B cell (primary cell): ENCODE data around the gene CTDP1. TPM values are rescaled to one million over a fixed set of nuclear protein-coding genes. Genes with fewer than 3 reads are reported as not detected.

Source experiments
- ATAC-seq: fragments of 200-7000 bp; cut with Tn5 transposase; one replicate; pipeline ENCODE4 v1.10.0; 2021; ENCODE audit warnings: low read depth, mild to moderate bottlenecking, moderate number of reproducible peaks, moderate library complexity
- CTCF ChIA-PET: fragments of 350-600 bp; sonication (Branson Sonifier 250); formaldehyde crosslinking; loops from one replicate; lab custom pipeline; 2021; ENCODE audit warnings: antibody characterized with exemption, inconsistent platforms; lab: Charles Lee
- POLR2A ChIA-PET: fragments of 350-600 bp; sonication (Branson Sonifier 250); formaldehyde crosslinking; loops from one replicate; lab custom pipeline; 2021; ENCODE audit warnings: antibody characterized with exemption; lab: Charles Lee
- DNase-seq: peaks from one replicate; pipeline ENCODE4 v3.0.0; 2013
- H2AFZ ChIP-seq: 2 replicates; pipeline ENCODE4 v1.6.1; 2012; ENCODE audit warnings: mild to moderate bottlenecking, low read depth, low read length; ENCODE audit not compliant: insufficient read depth, poor library complexity, severe bottlenecking
- H3K27ac ChIP-seq, 2 donors: 1 replicate in 1 of 2; 2 replicates in 1 of 2; pipeline ENCODE4 v1.5.1; 2012 to 2013; ENCODE audit warnings: low read length in 2 of 2, mild to moderate bottlenecking in 2 of 2, moderate library complexity in 1 of 2
- H3K27me3 ChIP-seq, 4 experiments: fragments of 200-600 bp in 1 of 4; sonication (generic) in 1 of 4; replicated peaks in 1 of 4; 1 replicate in 2 of 4; 2 replicates in 2 of 4; pipeline versions ENCODE4 v1.6.1 to v1.7.0; 2013 to 2016; ENCODE audit warnings: low read length in 3 of 4, mild to moderate bottlenecking in 2 of 4, mixed read lengths in 1 of 4, moderate library complexity in 1 of 4; ENCODE audit not compliant: insufficient read depth in 4 of 4, control insufficient read depth in 3 of 4; ENCODE audit errors: control extremely low read depth in 1 of 4
- H3K36me3 ChIP-seq, 2 experiments: replicated peaks in 1 of 2; 1 replicate in 1 of 2; 2 replicates in 1 of 2; pipeline versions ENCODE4 v1.6.1 to v1.7.1; 2013; ENCODE audit warnings: low read length in 1 of 2; ENCODE audit not compliant: insufficient read depth in 2 of 2, control insufficient read depth in 1 of 2; ENCODE audit errors: control extremely low read depth in 1 of 2, extremely low read depth in 1 of 2
- H3K4me1 ChIP-seq, 2 donors: fragments of 200-600 bp in 1 of 2; sonication (generic) in 1 of 2; 1 replicate in 1 of 2; 2 replicates in 1 of 2; pipeline versions ENCODE4 v1.5.1 to v1.6.1; 2013 to 2017; ENCODE audit warnings: low read length in 2 of 2; ENCODE audit not compliant: control insufficient read depth in 2 of 2, insufficient read depth in 2 of 2
- H3K4me2 ChIP-seq: replicated peaks from 2 replicates; pipeline ENCODE3; 2012; ENCODE audit warnings: mild to moderate bottlenecking, low read depth, low read length; ENCODE audit not compliant: poor library complexity, severe bottlenecking
- H3K4me3 ChIP-seq, 5 experiments: fragments of 200-600 bp in 1 of 5; sonication (generic) in 1 of 5; 1 replicate in 3 of 5; 2 replicates in 2 of 5; pipeline versions ENCODE4 v1.5.1 to v1.7.0; 2011 to 2016; ENCODE audit warnings: low read length in 4 of 5, mild to moderate bottlenecking in 4 of 5, low read depth in 2 of 5, control low read depth in 1 of 5, moderate library complexity in 1 of 5; ENCODE audit not compliant: insufficient read depth in 1 of 5; ENCODE audit errors: control extremely low read depth in 1 of 5, extremely low read depth in 1 of 5
- H3K79me2 ChIP-seq: fragments of 200-600 bp; sonication (generic); one replicate; pipeline ENCODE4 v1.6.0; 2016; ENCODE audit warnings: low read length; ENCODE audit not compliant: control insufficient read depth, insufficient read depth
- H3K9ac ChIP-seq: fragments of 200-600 bp; sonication (generic); 2 replicates; pipeline ENCODE4 v1.6.1; 2017; ENCODE audit warnings: mild to moderate bottlenecking, low read length, moderate library complexity
- H3K9me3 ChIP-seq, 3 donors: one replicate each; pipeline versions ENCODE4 v1.6.1 to v1.7.1; 2013; ENCODE audit warnings: low read length in 2 of 3; ENCODE audit not compliant: control insufficient read depth in 2 of 3, insufficient read depth in 1 of 3; ENCODE audit errors: control extremely low read depth in 1 of 3
- H4K20me1 ChIP-seq: 2 replicates; pipeline ENCODE4 v1.6.0; 2012; ENCODE audit warnings: mild to moderate bottlenecking, low read length; ENCODE audit not compliant: insufficient read depth, control insufficient read depth, poor library complexity, severe bottlenecking
- H3K27ac Mint-ChIP-seq: one replicate; pipeline ENCODE4 v1.8.0; 2021; ENCODE audit warnings: mixed read lengths
- H3K27me3 Mint-ChIP-seq: one replicate; pipeline ENCODE4 v1.8.0; 2021; ENCODE audit warnings: mixed read lengths
- H3K4me1 Mint-ChIP-seq: one replicate; pipeline ENCODE4 v1.8.0; 2021; ENCODE audit warnings: mixed read lengths
- H3K4me3 Mint-ChIP-seq: one replicate; pipeline ENCODE4 v1.8.0; 2021; ENCODE audit warnings: mixed read lengths
- H3K9me3 Mint-ChIP-seq: one replicate; pipeline ENCODE4 v1.8.0; 2022; ENCODE audit warnings: mixed read lengths; ENCODE audit not compliant: insufficient read depth
- CTCF ChIP-seq: fragments of 200-600 bp; IDR thresholded peaks from one replicate; pipeline ENCODE4 v1.8.0; 2022; ENCODE audit warnings: antibody characterized with exemption, mild to moderate bottlenecking
- EZH2 ChIP-seq: IDR thresholded peaks from 2 replicates; pipeline ENCODE4 v1.6.1; 2012; ENCODE audit warnings: borderline replicate concordance, low read depth, mild to moderate bottlenecking, moderate library complexity, low read length; ENCODE audit not compliant: insufficient read depth, poor library complexity, severe bottlenecking
- WGBS: methylation state at CpG from one replicate; pipeline ENCODE4 v1.1.5; 2013; ENCODE audit warnings: missing lambda C conversion rate; ENCODE audit not compliant: insufficient coverage; 5-methylcytosine and 5-hydroxymethylcytosine counted together
- intact Hi-C: fragments of 100-400 bp; cut with micrococcal nuclease; formaldehyde crosslinking; loops from one replicate; pipeline ENCODE4 v1.10.0; 2022
- polyA plus RNA-seq: library from polyadenylated mRNA; depleted of rRNA; stranded (reverse); fragments of >200 nt; gene quantifications from 2 replicates; pipeline ENCODE4 v1.2.3, GENCODE V29; 2012
- total RNA-seq, 2 donors: library from RNA; stranded (reverse); fragments of 120-200 nt in 1 of 2; gene quantifications; 1 replicate in 1 of 2; 2 replicates in 1 of 2; pipeline versions ENCODE4 v1.2.3 to v1.2.4, GENCODE V29; 2013 to 2022

Gene CTDP1
- total and polyA plus RNA-seq, 2 donors (not counting 1 experiment from before 2014, with no cell fraction given) = 14.3 to 33.3 TPM

DNA sequence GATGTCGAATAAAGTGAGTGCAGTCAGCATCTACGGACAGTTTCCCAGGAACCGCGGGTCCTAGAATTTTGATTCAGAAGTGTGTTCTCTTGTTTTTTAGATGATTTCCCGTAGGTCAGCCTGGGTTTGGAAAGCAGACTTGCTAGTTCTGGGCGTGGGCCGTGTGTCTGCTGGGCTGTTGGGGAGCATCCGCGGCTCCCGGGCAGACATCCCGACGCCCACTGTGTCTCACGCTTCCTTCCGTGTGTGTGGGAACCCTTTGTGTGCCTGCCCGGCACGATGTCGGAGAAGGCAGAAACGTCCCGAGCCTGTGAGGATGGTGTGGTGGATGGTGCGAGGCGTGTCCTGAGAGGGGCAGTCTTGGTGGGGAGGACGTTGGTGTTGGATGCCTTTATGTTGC lies 18.4 kb downstream of the CTDP1 start:
- Histone ChIP-seq H4K20me1 (peaks cover 65% of the 10 kb centered on the region), H2AFZ (no peak overlapping the region), H3K9ac (no peak overlapping the region), H3K4me2 (no peak overlapping the region), H3K79me2 (peaks cover 76% of the 10 kb centered on the region), H3K4me3 (no peak overlapping the region), H3K27ac (no peak overlapping the region), H3K27me3 (no peaks in the 10 kb centered on the region), H3K9me3 (no peaks in the 10 kb centered on the region), H3K4me1 (no peaks in the 10 kb centered on the region), H3K36me3 (peaks cover 0 to 61% of the 10 kb centered on the region in 2 experiments)
- no peak overlapping the region for H3K27ac Mint-ChIP-seq
- WGBS = over 99% methylated on average over 22 of the region's 22 CpGs
- ATAC-seq = no peak
- ChIA-PET POLR2A (no interaction called here), CTCF (no interaction called here)
- no peak for DNase-seq
- no peaks in the 10 kb centered on the region for H3K27me3 Mint-ChIP-seq
- H3K4me3 Mint-ChIP-seq = no peak overlapping the region
- peaks cover 1% of the 10 kb centered on the region for H3K4me1 Mint-ChIP-seq
- intact Hi-C loops = no loop called here
- H3K9me3 Mint-ChIP-seq = no peaks in the 10 kb centered on the region
- TF ChIP-seq EZH2 (no peak), CTCF (no peak)

DNA sequence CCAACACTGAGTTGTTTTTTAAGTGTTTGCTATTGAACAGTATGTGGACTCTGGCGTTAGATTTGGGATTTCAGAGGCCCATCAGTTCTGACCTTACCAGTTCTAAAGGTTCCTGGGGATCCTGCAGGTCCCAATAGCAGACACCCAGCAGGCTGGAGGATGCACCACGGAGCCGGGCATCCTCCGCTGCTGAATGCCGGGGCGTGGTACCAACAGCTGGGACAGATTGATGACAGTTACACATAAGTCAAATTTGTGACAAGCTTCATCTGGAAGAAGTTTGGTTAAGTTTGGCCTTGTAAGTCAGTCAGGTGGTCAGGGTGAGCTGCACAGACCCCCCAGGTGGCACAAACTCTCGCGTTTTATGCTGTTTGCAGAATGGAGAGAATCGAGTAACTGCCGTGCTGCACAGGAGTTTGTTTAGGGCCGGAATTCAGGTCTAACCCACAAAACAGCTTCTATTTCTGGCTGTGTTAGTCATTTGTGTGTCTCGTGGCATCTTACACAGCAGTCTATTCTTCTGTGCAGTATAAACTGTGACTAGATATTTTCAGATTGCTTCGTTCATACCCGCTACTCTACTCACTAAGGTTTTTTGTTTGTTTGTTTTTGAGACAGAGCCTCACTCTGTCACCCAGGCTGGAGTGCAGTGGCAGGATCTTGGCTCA lies 19.2 kb downstream of the CTDP1 start:
- peaks cover 2 to 66% of the 10 kb centered on the region in 2 experiments for H3K36me3 ChIP-seq
- WGBS = 90% methylated on average over 10 of the region's 14 CpGs
- Mint-ChIP-seq H3K4me3 (no peak overlapping the region), H3K27me3 (no peaks in the 10 kb centered on the region), H3K27ac (no peak overlapping the region), H3K4me1 (no peaks in the 10 kb centered on the region), H3K9me3 (no peaks in the 10 kb centered on the region)
- POLR2A ChIA-PET = no interaction called here
- H3K79me2 ChIP-seq = peaks cover 76% of the 10 kb centered on the region
- no peak overlapping the region for H3K4me2 ChIP-seq
- ATAC-seq (no peak), DNase-seq (no peak)
- H3K9ac ChIP-seq = no peak overlapping the region
- H3K4me1 ChIP-seq = no peaks in the 10 kb centered on the region
- H3K27me3 ChIP-seq = no peaks in the 10 kb centered on the region
- intact Hi-C loops = no loop called here
- no peak overlapping the region for H2AFZ ChIP-seq
- CTCF ChIA-PET = no interaction called here
- no peaks in the 10 kb centered on the region for H3K9me3 ChIP-seq
- TF ChIP-seq EZH2 = no peak
- H3K27ac ChIP-seq = no peak overlapping the region
- peaks cover 65% of the 10 kb centered on the region for H4K20me1 ChIP-seq
- no peak overlapping the region for H3K4me3 ChIP-seq
